CD4-positive, alpha-beta T cell treated with Interferon gamma for 1 hour (primary cell): ENCODE data around the gene ADAM22.

Experiments used
- DNase-seq: peaks from one replicate; pipeline ENCODE4 v3.0.0-alpha.2; 2020

ADAM22 gene

DNA sequence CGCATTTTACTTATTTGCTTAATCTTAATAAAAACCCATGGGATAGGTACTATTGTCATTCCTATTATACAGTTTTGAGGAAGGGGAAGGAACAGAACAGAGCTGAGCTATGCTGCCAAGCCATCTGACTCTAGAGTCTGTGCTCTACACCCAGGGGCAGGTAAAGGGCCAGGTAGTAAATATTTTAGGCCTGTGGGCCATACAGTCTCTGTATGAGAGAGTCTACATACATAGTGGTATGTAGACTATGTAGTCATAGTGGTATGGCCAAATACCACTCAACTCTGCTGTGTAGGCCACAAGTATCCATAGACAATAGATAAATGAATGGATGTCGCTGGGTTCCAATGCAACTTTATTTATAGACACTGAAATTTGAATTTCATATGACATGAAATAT lies 289.2 kb downstream of the ADAM22 start:
- no peak for DNase-seq

- no peak for DNase-seq
These were observed 290.7 kb downstream of the ADAM22 start for GRCh38 chr7:88224601-88225275.

GRCh38 chr7:88226201-88226600 lies 292.1 kb downstream of the ADAM22 start:
- no peak for DNase-seq

DNA sequence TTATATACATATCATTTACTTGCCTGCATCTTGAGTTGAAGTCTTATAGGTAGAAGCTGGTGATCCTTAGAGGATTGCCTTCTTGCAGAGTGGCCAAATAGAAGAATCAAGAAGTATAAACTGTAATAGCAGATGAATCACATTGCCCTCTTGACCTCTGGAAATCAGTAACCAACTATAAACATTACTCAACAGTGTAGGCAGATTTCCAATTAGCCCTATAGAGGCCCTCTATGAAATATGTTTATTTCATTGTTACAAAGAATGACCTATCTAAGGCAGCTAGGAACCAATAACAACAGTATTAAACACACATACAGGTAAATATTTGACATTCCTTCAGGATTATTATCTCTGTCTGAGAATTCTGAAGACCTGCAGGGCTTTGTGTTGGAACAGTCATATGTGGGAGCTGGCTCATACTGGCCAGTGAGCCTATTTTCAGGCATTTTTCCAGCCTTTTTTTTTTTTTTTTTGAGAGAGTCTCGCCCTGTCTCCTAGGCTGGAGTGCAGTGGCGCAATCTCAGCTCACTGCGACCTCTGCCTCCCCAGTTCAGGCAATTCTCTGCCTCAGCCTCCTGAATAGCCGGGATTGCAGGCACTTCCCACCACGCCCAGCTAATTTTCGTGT lies 292.9 kb downstream of the ADAM22 start:
- DNase-seq: no peak

DNA sequence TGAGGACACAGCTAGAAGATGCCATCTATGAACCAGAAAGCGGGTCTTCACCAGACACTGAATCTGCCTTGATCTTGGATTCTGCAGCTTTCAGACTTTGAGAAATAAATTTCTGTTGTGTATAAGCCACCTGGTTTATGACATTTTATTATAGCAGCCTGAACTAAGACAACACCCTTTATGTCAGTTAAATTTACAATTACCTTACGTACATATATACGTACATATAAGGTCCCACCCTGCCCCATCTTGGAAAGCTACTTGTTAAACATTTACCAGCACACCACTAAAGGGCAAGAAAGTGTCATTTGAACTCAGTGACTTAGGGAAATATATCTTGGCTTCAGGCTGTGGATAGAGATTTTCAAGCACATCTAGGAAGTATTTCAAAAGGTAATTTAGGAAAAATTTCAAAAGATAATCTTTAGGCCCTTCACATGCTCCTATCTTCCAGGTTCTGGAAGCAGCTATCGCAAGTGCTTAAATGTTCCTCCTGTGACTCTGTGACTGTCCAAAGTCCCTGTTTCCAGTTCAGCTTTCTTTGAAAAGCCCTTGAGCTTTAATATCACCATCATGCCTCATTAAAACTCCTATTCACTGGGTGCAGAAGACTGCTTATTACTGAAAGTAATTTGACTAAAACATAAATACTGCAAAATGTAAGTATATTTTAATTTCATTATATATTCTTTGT lies 295.4 kb downstream of the ADAM22 start:
- DNase-seq: no peak

- no peak for DNase-seq
These were observed 296.6 kb downstream of the ADAM22 start for GRCh38 chr7:88230646-88231045.

GRCh38 chr7:88233828-88234227 lies 299.8 kb downstream of the ADAM22 start:
- DNase-seq: no peak

DNA sequence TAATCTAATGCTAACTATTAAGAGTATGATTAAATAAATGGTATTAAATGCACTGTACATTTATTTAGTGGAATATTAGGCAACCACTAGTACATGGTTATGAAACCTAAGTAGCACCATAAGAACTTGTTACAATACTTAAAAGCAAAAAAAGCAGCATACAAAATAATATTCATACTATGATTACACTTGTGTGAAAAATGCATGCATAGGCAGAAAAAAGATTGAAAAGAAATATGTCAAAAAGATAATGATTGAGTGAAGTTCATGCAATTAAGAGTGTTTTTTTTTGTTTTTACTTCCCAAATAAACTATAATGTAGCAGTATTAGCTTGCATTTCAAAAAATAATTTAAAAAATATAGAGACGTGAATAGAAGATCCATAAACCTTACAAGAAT lies 305.8 kb downstream of the ADAM22 start:
- no peak for DNase-seq

DNA sequence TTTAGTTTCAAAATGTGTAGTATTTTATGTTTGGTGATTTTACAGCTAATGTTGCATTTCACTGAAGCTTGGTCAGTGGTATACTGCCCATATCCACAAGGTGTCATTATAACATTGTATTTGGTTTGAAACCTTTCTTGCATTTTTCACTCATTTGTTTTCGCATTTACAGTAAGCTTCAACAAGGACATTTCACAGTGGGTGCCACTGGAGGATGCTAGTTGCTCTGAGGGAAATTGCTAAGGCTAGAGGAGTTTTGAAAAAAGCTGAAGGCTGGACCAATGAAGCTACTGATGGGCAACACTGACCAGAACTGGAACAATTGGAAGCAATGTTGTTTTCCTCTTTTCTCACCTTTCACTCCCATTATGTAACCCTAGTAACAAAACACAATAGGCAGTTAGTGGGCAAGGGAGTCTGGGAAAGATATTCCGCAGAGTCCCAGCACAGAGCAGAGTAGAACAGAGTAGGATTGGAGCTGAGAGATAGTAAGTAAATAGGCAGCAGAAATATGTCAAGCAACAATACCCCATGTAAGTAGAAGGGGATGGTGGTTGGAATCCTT lies 309.4 kb downstream of the ADAM22 start:
- DNase-seq: no peak

GRCh38 chr7:88244258-88244657 lies 310.2 kb downstream of the ADAM22 start:
- DNase-seq: no peak
